Activated CD4-positive, alpha-beta T cell treated with anti-CD3 and anti-CD28 coated beads, Interleukin-10, Interleukin-2, amounts not matched to agents 100 ng/mL and 50 ng/mL, durations not matched to agents 16 hours and 8 hours (primary cell): Measurements from ENCODE around the gene MLH1.

Experiments used
- DNase-seq: peaks from one replicate; pipeline ENCODE4 v3.0.0-alpha.2; 2020

MLH1 gene

GRCh38 chr3:37096288-37096687 is 103.0 kb downstream of the MLH1 start:
- no peak for DNase-seq

GRCh38 chr3:37096975-37097374 is 103.7 kb downstream of the MLH1 start:
- DNase-seq, result no peak

GRCh38 chr3:37097776-37098175 is 104.5 kb downstream of the MLH1 start:
- DNase-seq, result no peak

GRCh38 chr3:37098884-37099283 is 105.6 kb downstream of the MLH1 start:
- no peak for DNase-seq

- no peak for DNase-seq
Measured at GRCh38 chr3:37099469-37099868, 106.2 kb downstream of the MLH1 start.

GRCh38 chr3:37100411-37100810 is 107.1 kb downstream of the MLH1 start:
- no peak for DNase-seq
